OCI-LY3 (cell line): ENCODE results near the gene PLA2G4E.

Experiments used
- H2AFZ ChIP-seq: fragments of 200-600, 300-600 bp; shearing (Covaris generic); 2 replicates; pipeline ENCODE4 v1.6.0; 2014; ENCODE audit warnings: antibody characterized with exemption, low read depth, low read length
- H3K27ac ChIP-seq: fragments of 200-600, 300-600 bp; sonication (generic); 2 replicates; pipeline ENCODE4 v1.5.1; 2014; ENCODE audit warnings: mild to moderate bottlenecking, low read length, moderate library complexity, mixed read lengths
- H3K27me3 ChIP-seq: fragments of 200-600, 300-600 bp; sonication (generic); 2 replicates; pipeline ENCODE4 v1.6.1; 2014; ENCODE audit warnings: low read depth, low read length, mixed read lengths
- H3K36me3 ChIP-seq: fragments of 200-600, 300-600 bp; sonication (generic); replicated peaks from 2 replicates; pipeline ENCODE3; 2014; ENCODE audit warnings: low read depth, low read length, mixed read lengths
- H3K4me1 ChIP-seq: fragments of 300-600, 200-600 bp; sonication (generic); 2 replicates; pipeline ENCODE4 v1.6.1; 2014; ENCODE audit warnings: low read length, mixed read lengths
- H3K4me2 ChIP-seq: fragments of 200-600, 300-600 bp; sonication (generic); 2 replicates; pipeline ENCODE4 v1.6.1; 2014; ENCODE audit warnings: low read length, mixed read lengths
- H3K4me3 ChIP-seq: fragments of 300-600, 200-600 bp; sonication (generic); 2 replicates; pipeline ENCODE4 v1.5.1; 2014; ENCODE audit warnings: antibody characterized with exemption, mild to moderate bottlenecking, low read length, moderate library complexity
- H3K79me2 ChIP-seq: fragments of 300-600, 200-600 bp; shearing (Covaris generic); 2 replicates; pipeline ENCODE4 v1.6.1; 2014; ENCODE audit warnings: mild to moderate bottlenecking, low read length, mixed read lengths
- H3K9ac ChIP-seq: fragments of 300-600, 200-600 bp; shearing (Covaris generic); 2 replicates; pipeline ENCODE4 v1.6.0; 2014; ENCODE audit warnings: mild to moderate bottlenecking, low read length, moderate library complexity
- H3K9me3 ChIP-seq: fragments of 200-600, 300-600 bp; shearing (Covaris generic); 2 replicates; pipeline ENCODE4 v1.6.1; 2014; ENCODE audit warnings: low read length, mixed read lengths; ENCODE audit not compliant: insufficient read depth
- H4K20me1 ChIP-seq: fragments of 200-600, 300-600 bp; sonication (generic); 2 replicates; pipeline ENCODE4 v1.6.1; 2016; ENCODE audit warnings: low read length, mixed read lengths; ENCODE audit not compliant: insufficient read depth
- EZH2phosphoT487 ChIP-seq: fragments of 200-600 bp; shearing (Covaris generic); IDR thresholded peaks from 2 replicates; pipeline ENCODE4 v1.6.1; 2018; ENCODE audit warnings: antibody characterized with exemption, mixed run types, low read depth
- TF ChIP-seq, protein P1 (sequence below): fragments of 200-600, 300-600 bp; sonication (generic); IDR thresholded peaks from 2 replicates; pipeline ENCODE4 v1.5.1; 2014; ENCODE audit warnings: antibody characterized with exemption, low read length, low read depth

PLA2G4E gene, protein sequence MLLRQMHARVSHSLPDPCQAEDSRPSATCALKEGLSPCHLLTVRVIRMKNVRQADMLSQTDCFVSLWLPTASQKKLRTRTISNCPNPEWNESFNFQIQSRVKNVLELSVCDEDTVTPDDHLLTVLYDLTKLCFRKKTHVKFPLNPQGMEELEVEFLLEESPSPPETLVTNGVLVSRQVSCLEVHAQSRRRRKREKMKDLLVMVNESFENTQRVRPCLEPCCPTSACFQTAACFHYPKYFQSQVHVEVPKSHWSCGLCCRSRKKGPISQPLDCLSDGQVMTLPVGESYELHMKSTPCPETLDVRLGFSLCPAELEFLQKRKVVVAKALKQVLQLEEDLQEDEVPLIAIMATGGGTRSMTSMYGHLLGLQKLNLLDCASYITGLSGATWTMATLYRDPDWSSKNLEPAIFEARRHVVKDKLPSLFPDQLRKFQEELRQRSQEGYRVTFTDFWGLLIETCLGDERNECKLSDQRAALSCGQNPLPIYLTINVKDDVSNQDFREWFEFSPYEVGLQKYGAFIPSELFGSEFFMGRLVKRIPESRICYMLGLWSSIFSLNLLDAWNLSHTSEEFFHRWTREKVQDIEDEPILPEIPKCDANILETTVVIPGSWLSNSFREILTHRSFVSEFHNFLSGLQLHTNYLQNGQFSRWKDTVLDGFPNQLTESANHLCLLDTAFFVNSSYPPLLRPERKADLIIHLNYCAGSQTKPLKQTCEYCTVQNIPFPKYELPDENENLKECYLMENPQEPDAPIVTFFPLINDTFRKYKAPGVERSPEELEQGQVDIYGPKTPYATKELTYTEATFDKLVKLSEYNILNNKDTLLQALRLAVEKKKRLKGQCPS

DNA sequence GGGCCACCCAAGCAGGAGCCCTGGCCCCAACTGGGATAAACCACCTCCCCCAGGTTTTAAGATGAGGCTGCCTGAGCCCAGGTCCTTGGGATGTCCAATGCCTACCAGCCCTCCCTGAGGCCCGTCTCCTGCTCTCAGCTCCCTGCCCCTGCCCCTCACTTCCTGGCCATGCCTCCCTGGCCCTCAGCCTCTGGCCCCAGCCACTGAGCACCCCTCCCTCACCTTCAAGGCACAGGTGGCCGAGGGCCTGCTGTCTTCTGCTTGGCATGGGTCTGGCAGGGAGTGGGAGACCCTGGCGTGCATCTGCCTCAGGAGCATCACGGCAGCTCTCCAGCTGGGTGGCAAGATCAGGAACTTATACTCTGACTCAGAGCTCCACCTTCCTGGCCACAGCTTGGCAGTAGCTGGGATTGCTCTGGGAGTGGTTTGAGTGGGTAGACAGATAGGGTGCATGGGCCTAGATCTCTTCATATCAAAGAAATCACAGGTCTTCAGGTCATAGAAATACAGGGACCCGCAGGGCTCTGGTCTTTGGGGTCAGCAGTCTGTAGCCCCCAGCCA is at the start of gene PLA2G4E:
Gene PLA2G4E, minus strand, starts transcription at position 330 of the 561 bp plus-strand sequence. Its CDS starts 12 bp downstream, at position 318.
- TF ChIP-seq EZH2phosphoT487: no peak
- TF ChIP-seq, protein P1, sequence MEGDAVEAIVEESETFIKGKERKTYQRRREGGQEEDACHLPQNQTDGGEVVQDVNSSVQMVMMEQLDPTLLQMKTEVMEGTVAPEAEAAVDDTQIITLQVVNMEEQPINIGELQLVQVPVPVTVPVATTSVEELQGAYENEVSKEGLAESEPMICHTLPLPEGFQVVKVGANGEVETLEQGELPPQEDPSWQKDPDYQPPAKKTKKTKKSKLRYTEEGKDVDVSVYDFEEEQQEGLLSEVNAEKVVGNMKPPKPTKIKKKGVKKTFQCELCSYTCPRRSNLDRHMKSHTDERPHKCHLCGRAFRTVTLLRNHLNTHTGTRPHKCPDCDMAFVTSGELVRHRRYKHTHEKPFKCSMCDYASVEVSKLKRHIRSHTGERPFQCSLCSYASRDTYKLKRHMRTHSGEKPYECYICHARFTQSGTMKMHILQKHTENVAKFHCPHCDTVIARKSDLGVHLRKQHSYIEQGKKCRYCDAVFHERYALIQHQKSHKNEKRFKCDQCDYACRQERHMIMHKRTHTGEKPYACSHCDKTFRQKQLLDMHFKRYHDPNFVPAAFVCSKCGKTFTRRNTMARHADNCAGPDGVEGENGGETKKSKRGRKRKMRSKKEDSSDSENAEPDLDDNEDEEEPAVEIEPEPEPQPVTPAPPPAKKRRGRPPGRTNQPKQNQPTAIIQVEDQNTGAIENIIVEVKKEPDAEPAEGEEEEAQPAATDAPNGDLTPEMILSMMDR: no peak
- Histone ChIP-seq H3K36me3 (no peaks in the 10 kb centered on the region), H3K27ac (no peak within 1 kb of the TSS), H3K9me3 (no peaks in the 10 kb centered on the region), H3K79me2 (no peaks in the 10 kb centered on the region), H3K4me1 (no peaks in the 10 kb centered on the region), H3K4me2 (no peak within 1 kb of the TSS), H3K27me3 (no peaks in the 10 kb centered on the region), H2AFZ (no peak within 1 kb of the TSS), H3K9ac (no peak within 1 kb of the TSS), H4K20me1 (no peaks in the 10 kb centered on the region), H3K4me3 (no peak within 1 kb of the TSS)

DNA sequence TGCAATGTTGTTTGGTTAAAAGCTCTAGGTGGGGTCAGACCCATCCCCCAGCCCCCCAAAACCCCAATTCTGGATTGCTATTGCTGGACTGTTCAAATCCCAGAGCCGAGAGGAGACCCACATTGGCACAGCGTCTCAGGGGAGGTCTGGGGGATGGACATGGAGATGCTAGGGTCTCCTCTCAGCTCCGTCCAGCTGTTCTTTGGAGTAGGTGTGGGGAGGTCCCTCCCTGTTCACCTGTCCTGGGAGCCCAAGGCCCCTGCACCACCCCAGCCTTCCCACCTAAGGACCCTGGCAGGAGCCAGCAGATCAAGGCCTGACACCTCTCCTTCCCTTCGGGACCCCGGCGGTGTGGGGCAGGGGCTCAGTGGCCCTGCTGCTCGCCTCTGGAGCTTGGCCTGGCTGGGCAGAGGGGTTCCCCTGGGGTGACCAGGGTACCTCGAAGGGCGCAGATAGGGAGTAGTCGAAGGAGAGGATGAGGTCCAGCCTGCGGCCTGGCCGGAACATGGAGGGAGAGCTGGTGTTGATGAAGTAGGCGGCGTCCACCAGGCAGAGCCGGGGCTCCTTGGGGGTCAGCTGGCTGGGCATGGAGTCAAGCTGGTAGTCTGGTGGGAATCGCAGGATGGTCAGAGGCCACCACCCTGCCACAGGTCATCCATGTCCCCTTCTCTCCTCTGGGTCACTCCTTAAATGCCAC is 49.6 kb upstream of the PLA2G4E start:
- no peak overlapping the region for H3K4me2 ChIP-seq
- H2AFZ ChIP-seq: no peak overlapping the region
- H4K20me1 ChIP-seq: no peaks in the 10 kb centered on the region
- no peaks in the 10 kb centered on the region for H3K9me3 ChIP-seq
- H3K36me3 ChIP-seq: no peaks in the 10 kb centered on the region
- H3K4me1 ChIP-seq: peaks cover 4% of the 10 kb centered on the region; the same call in 1 of the 2 replicates
- H3K4me3 ChIP-seq: no peak overlapping the region
- no peak for TF ChIP-seq EZH2phosphoT487
- TF ChIP-seq, protein P1: no peak
- no peaks in the 10 kb centered on the region for H3K79me2 ChIP-seq
- no peak overlapping the region for H3K9ac ChIP-seq
- H3K27me3 ChIP-seq: peaks cover 17% of the 10 kb centered on the region
- no peak overlapping the region for H3K27ac ChIP-seq

DNA sequence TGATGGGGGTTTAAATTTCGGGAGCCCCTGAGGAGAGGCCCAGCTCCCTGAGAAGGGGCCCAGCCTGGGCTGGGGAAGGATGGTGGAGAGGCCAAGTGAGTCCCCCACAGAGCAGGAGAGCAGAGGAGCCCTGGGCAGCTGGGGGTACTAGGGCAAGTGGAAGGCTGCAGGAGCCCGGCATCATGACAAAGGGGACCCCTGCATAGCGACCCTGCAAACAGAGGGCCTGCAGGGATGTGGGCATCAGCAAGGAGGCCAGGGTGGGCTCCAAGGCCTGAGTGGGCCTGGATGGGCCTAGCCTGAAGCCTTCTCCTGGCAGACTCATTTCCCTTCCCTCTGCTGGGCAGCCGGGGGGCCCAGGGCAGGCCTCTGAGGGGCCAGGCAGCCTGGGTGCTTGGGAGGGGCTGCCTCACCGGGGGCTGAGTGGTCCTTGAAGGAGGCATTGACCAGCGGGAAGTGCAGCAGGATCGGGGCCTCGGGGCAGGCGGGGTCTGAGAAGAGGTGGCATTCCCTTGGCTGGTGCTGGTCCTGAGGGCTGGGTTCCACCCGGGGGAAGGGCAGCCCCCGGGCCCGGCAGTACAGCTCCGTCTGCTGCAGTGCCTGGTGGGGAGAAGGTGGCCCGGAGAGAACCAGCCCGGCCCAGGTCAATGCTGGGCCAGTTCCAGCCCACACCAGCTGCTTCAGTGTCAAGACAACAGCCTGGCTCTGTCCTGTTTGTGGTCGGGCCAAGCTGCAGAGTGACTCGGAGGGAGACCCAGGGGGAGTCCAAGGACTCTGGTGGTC is 48.8 kb upstream of the PLA2G4E start:
- Histone ChIP-seq H3K79me2 (no peaks in the 10 kb centered on the region), H2AFZ (no peak overlapping the region), H3K27ac (no peak overlapping the region), H3K9me3 (no peaks in the 10 kb centered on the region), H3K36me3 (no peaks in the 10 kb centered on the region), H4K20me1 (no peaks in the 10 kb centered on the region), H3K4me3 (no peak overlapping the region), H3K4me2 (no peak overlapping the region), H3K4me1 (peaks cover 4% of the 10 kb centered on the region; the same call in 1 of the 2 replicates), H3K27me3 (peaks cover 24% of the 10 kb centered on the region), H3K9ac (no peak overlapping the region)
- TF ChIP-seq EZH2phosphoT487: no peak
- TF ChIP-seq, protein P1: no peak
